ENCODE data around the gene OR6S1.

OR6S1 gene

DNA sequence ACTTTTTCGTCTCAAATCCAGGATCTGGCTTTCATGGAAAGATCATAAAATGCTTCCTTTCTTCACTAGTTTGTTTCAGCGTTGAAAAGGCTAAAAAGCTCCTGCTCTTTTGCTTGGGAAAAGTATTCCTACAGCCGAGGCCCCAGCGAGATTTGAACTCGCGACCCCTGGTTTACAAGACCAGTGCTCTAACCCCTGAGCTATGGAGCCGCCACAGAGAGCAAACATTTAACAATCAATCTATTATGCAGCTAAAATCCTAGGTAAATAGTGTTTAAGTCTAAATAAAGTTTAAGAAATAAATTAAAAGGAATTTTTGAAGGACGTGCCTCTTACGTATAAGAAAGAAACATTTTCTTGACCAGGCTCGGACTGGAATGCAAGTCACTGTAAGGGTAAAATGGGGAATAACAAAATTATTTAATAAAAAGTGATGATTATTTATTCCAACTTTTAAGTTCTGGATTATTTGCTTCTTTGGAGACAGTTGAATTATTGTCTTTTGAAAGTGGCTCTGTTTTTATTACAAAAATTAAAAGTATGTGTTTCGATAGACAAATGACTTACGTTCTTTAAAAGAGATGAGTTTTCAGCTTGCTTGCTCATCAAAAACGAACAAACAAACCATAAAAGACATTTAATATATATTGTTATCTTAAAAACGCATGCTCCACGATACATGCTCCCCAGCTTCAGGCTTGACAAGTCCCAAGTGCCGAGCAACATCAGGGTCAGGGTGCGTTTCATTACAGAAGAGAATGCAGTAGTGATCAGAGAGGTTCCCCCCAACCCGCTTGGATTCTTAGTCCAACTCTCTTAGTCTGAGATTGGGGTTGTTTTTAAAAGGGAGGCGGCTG, 10.2 kb downstream of the OR6S1 start:
- TF ChIP-seq, protein P1, sequence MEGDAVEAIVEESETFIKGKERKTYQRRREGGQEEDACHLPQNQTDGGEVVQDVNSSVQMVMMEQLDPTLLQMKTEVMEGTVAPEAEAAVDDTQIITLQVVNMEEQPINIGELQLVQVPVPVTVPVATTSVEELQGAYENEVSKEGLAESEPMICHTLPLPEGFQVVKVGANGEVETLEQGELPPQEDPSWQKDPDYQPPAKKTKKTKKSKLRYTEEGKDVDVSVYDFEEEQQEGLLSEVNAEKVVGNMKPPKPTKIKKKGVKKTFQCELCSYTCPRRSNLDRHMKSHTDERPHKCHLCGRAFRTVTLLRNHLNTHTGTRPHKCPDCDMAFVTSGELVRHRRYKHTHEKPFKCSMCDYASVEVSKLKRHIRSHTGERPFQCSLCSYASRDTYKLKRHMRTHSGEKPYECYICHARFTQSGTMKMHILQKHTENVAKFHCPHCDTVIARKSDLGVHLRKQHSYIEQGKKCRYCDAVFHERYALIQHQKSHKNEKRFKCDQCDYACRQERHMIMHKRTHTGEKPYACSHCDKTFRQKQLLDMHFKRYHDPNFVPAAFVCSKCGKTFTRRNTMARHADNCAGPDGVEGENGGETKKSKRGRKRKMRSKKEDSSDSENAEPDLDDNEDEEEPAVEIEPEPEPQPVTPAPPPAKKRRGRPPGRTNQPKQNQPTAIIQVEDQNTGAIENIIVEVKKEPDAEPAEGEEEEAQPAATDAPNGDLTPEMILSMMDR (IDR thresholded peaks at IDR 0.05; ENCODE audit: insufficient read depth, low read depth, low read length, missing control alignments) = no peak
- DNase-seq (ENCODE audit: low read depth) = peak; percentile 72
- peak overlapping the region; percentile 55 for H3K4me3 ChIP-seq (ENCODE audit: low read depth, low read length)

DNA sequence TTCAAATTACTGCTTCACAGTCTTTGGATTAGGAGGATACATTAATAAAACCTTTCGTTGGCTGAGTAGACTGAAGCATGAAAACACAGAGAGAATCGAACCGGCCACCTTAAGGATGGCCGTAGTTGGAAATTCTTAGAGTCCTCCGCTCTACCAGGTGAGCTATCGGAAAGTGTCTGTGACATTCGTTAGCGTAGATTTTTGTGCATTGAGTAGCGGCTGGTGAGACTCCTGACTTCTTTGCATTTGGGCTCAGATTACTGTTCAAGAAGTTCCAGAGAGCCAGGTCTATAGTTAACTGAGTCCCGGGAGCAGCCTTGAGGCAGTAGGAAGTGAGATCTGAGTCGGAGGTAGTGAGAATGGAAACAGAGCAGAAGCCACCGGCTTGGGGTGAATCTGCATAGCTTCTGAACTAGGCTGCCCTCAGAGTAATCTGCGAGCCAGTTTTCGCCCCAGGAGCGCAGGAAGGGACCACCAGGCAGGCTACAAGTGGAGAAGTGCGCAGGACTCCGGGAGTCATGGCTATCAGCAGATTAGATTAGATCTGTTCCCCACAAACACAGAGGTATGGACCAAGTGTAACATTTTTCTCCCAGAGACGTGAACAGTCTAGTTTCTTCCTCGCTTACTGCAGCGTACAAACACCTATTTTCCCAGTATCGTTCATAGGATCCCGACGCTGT, 11.0 kb downstream of the OR6S1 start:
- peak; percentile 84 for DNase-seq (ENCODE audit: low read depth)
- H3K4me3 ChIP-seq (ENCODE audit: low read depth, low read length) = peak overlapping the region; percentile 55
- TF ChIP-seq, protein P1 (IDR thresholded peaks at IDR 0.05; ENCODE audit: insufficient read depth, low read depth, low read length, missing control alignments) = no peak

DNA sequence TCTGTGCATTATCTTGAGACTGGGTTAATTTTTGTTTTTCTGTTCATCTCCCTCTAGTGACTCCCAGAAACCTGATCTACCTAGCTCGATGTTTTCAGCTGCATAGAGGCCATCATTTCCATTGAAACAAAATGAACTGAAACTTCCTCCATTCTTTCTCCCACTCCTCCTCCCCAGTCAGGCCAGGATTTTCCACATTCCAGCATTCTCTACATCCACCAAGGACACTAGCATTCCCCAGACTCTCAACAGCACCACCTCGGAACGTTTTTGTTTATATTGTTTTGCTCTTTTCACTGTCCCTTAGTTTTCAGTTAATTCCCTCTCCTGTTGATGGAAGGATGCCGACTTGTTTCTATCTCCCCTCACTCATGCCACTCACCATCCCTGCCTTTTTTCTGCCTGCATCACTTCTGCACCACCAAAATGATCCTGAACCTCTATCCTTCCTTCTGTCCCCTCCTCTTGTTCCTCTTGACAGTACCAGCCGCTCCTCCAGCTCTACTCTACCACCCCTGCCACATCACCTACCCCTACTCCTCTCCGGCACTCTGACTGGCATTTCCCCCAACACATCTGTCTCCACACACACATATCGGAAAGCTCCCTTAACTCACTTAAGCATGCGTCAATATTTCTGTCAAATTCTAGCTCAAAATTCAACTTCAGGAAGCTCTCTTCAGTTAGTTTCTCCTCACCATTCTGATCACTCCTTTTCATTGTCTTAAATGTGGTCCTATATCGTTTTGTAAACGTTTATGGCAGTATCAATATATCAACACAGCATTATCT, 13.2 kb downstream of the OR6S1 start:
- TF ChIP-seq, protein P1 (IDR thresholded peaks at IDR 0.05; ENCODE audit: insufficient read depth, low read depth, low read length, missing control alignments) = no peak
- no peak for DNase-seq (ENCODE audit: low read depth)
- no peak overlapping the region for H3K4me3 ChIP-seq (ENCODE audit: low read depth, low read length)

DNA sequence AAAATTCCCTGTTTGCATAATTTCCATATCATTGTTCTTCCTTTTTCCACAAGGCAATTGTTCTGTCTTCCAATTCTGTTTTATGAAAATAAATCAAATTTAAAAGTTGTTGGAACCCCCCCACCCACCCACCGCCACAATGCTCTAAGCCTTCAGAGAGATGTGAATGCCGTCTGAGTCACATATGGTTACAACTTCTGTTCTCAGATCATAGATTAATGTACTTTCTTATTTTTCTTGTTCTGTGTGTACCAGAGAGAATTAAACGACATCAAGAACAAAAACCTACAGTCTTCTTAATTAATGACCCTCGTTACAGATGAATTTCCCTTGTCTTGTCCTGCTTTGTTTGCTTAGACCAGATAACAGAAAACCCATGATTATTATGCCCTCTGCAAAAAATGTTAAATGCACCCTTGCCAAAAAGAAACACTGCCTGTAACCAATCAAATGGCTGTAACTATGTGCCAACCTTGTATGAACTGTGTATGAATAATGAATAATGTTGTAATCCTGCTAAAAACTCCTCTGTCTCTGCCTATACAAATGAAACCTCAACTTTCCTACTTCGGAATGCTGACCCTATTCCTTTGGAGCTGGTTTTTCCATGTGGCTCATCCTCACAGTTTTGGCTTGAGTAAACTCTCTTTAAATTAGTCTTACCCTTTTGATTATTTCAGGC, 14.0 kb downstream of the OR6S1 start:
- DNase-seq (ENCODE audit: low read depth) = no peak
- TF ChIP-seq, protein P1 (IDR thresholded peaks at IDR 0.05; ENCODE audit: insufficient read depth, low read depth, low read length, missing control alignments) = no peak
- H3K4me3 ChIP-seq (ENCODE audit: low read depth, low read length) = no peak overlapping the region

DNA sequence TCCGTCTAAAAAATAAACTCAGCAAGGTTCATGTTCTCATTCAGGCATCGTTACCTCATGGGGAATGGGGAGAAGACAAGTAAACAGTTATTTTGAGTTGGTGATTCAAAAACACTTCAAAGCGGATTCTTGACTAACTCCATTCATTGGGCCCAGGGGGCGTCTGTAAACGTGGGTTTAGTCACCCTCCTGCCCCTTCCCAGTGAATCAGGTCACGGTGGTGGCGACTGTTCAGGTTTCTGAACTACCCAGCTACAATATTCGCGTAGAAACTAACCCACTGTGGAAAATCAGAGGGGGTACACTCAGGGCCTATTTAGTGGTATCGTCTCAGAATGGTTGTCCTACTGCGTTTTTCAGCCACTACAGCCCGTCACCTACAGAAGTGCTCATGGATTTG, 15.2 kb downstream of the OR6S1 start:
- TF ChIP-seq, protein P1 (IDR thresholded peaks at IDR 0.05; ENCODE audit: insufficient read depth, low read depth, low read length, missing control alignments) = no peak
- H3K4me3 ChIP-seq (ENCODE audit: low read depth, low read length) = no peak overlapping the region
- DNase-seq (ENCODE audit: low read depth) = no peak

DNA sequence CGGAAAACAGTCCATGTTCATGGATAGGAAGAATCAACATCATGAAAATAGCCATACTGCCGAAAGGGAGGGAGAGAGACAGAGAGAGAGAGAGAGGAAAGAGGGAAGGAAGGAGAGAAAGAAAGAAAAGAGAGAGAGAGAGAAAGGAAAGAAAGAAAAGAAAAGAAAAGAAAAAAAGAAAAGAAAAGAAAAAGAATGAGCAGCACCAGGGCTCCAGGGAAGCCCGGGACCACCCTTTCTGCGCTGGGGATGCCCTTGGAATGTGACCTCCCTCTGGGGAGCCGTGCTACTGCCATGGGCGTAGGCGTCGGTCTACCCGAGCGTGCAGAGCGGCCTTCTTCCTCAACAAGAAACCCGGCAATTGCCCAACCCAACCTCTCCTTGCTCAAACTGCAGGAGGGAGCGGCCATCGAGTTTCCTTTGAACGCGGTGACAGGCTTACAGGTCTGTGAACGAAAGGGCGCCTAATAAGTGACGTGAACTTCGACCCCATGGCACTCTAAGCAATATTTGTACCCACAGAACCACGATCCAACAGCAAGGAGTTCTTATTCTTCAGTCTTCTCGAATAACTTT, 16.9 kb downstream of the OR6S1 start:
- TF ChIP-seq, protein P1 (IDR thresholded peaks at IDR 0.05; ENCODE audit: insufficient read depth, low read depth, low read length, missing control alignments) = no peak
- peak overlapping the region; percentile 59 for H3K4me3 ChIP-seq (ENCODE audit: low read depth, low read length)
- DNase-seq (ENCODE audit: low read depth) = peak; percentile 87

Measured in GM12865 (cell line).